SH-SY5Y (cell line): ENCODE results near the gene TSTD2.
A peak's percentile ranks its signal among the peaks of the same experiment; 100 is the strongest.

Experiments used
- GATA2 ChIP-seq: IDR thresholded peaks from 2 replicates; pipeline ENCODE4 v1.6.1; 2011; ENCODE audit warnings: mild to moderate bottlenecking, low read depth, low read length
- GATA3 ChIP-seq: IDR thresholded peaks from 2 replicates; pipeline ENCODE4 v1.6.1; 2011; ENCODE audit warnings: low read depth, mild to moderate bottlenecking, low read length, moderate library complexity

Gene TSTD2

GRCh38 chr9:97572892-97573365 is 60.2 kb downstream of the TSTD2 start:
- TF ChIP-seq GATA2 (no peak), GATA3 (no peak)

GRCh38 chr9:97572196-97572891 is 60.8 kb downstream of the TSTD2 start:
- TF ChIP-seq GATA2, result no peak
- no peak for TF ChIP-seq GATA3

GRCh38 chr9:97571664-97572063 is 61.5 kb downstream of the TSTD2 start:
- TF ChIP-seq GATA2 (no peak), GATA3 (no peak)

GRCh38 chr9:97570899-97571298 is 62.3 kb downstream of the TSTD2 start:
- TF ChIP-seq GATA2 (no peak), GATA3 (no peak)

- TF ChIP-seq GATA2 (no peak), GATA3 (no peak)
These were observed 64.5 kb downstream of the TSTD2 start for GRCh38 chr9:97568461-97569275.

GRCh38 chr9:97567894-97568202 is 65.3 kb downstream of the TSTD2 start:
- TF ChIP-seq GATA2 (no peak), GATA3 (no peak)

- TF ChIP-seq GATA2, result no peak
- no peak for TF ChIP-seq GATA3
These were observed 65.8 kb downstream of the TSTD2 start for GRCh38 chr9:97567182-97567893.

GRCh38 chr9:97565262-97565661 is 67.9 kb downstream of the TSTD2 start:
- TF ChIP-seq GATA3 (no peak), GATA2 (no peak)

- TF ChIP-seq GATA2, result peak; percentile 99
- TF ChIP-seq GATA3, result peak; percentile 93
These were observed 68.6 kb downstream of the TSTD2 start for GRCh38 chr9:97564291-97565175.

- TF ChIP-seq GATA2 (peak; percentile 83), GATA3 (no peak)
These were observed 69.6 kb downstream of the TSTD2 start for GRCh38 chr9:97563458-97564135.

- TF ChIP-seq GATA2, result no peak
- no peak for TF ChIP-seq GATA3
These were observed 70.6 kb downstream of the TSTD2 start for GRCh38 chr9:97562542-97562941.

GRCh38 chr9:97561501-97561900 is 71.7 kb downstream of the TSTD2 start:
- no peak for TF ChIP-seq GATA2
- no peak for TF ChIP-seq GATA3

GRCh38 chr9:97560851-97561250 is 72.3 kb downstream of the TSTD2 start:
- TF ChIP-seq GATA2, result no peak
